ENCODE data around the gene SLC4A5.

SLC4A5 gene

GRCh38 chr2:74199275-74199701 lies 143.9 kb downstream of the SLC4A5 start:
- TF ChIP-seq, protein P1, sequence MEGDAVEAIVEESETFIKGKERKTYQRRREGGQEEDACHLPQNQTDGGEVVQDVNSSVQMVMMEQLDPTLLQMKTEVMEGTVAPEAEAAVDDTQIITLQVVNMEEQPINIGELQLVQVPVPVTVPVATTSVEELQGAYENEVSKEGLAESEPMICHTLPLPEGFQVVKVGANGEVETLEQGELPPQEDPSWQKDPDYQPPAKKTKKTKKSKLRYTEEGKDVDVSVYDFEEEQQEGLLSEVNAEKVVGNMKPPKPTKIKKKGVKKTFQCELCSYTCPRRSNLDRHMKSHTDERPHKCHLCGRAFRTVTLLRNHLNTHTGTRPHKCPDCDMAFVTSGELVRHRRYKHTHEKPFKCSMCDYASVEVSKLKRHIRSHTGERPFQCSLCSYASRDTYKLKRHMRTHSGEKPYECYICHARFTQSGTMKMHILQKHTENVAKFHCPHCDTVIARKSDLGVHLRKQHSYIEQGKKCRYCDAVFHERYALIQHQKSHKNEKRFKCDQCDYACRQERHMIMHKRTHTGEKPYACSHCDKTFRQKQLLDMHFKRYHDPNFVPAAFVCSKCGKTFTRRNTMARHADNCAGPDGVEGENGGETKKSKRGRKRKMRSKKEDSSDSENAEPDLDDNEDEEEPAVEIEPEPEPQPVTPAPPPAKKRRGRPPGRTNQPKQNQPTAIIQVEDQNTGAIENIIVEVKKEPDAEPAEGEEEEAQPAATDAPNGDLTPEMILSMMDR (IDR thresholded peaks at IDR 0.05), result no peak
- peak overlapping the region; percentile 81 for H3K27ac ChIP-seq
- H3K27me3 ChIP-seq, result no peaks in the 10 kb centered on the region
- no peaks in the 10 kb centered on the region for H3K9me3 ChIP-seq
- no peaks in the 10 kb centered on the region for H3K36me3 ChIP-seq
- peaks cover 20 to 21% of the 10 kb centered on the region in 2 experiments for H3K4me1 ChIP-seq (ENCODE audit: control insufficient read depth in 1 of 2, insufficient read depth in 1 of 2, low read depth in 1 of 2, low read length in 1 of 2)
- H3K4me3 ChIP-seq (ENCODE audit: low read depth in 1 of 2, low read length in 1 of 2), result peak overlapping the region; percentile 71 to 91

- Histone ChIP-seq H3K4me1 (ENCODE audit: control insufficient read depth in 1 of 2, insufficient read depth in 1 of 2, low read depth in 1 of 2, low read length in 1 of 2) (peaks cover 20 to 21% of the 10 kb centered on the region in 2 experiments), H3K27me3 (no peaks in the 10 kb centered on the region), H3K4me3 (ENCODE audit: low read depth in 1 of 2, low read length in 1 of 2) (peak within 1 kb of the TSS; percentile 71 to 91), H3K27ac (peak within 1 kb of the TSS; percentile 81), H3K9me3 (no peaks in the 10 kb centered on the region), H3K36me3 (no peaks in the 10 kb centered on the region)
- TF ChIP-seq, protein P1 (IDR thresholded peaks at IDR 0.05), result peak; percentile 81
These were observed 144.5 kb downstream of the SLC4A5 start, which contains the start of gene MTHFD2 for GRCh38 chr2:74198461-74199274. Gene MTHFD2, plus strand, starts transcription at chr2:74198615. Its CDS starts 27 bp downstream, at chr2:74198642.

GRCh38 chr2:74198023-74198460 lies 145.2 kb downstream of the SLC4A5 start:
- H3K9me3 ChIP-seq, result no peaks in the 10 kb centered on the region
- H3K27ac ChIP-seq, result peak overlapping the region; percentile 81
- peak overlapping the region; percentile 71 to 91 for H3K4me3 ChIP-seq (ENCODE audit: low read depth in 1 of 2, low read length in 1 of 2)

DNA sequence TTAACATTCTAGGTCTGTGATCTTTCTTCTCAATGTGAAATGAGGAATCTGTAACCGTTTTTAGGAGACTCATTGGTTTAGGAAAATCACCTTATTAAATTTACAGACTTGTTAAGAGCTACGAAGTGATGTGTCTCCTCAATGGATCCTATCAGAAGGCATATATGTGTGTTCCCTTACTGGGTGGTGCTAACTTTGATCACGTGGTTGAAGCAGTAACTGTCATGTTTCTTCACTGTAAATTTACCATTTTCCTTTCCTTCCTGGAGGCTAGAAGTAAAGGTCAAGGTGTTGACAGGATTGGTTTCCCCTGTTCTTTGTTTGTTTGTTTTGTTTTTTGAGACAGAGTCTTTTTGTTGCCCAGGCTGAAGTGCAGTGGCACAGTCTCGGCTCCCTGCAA lies 146.2 kb downstream of the SLC4A5 start:
- H3K9me3 ChIP-seq, result no peaks in the 10 kb centered on the region
- H3K4me3 ChIP-seq (ENCODE audit: low read depth in 1 of 2, low read length in 1 of 2), result no peak overlapping the region
- H3K27ac ChIP-seq, result no peak overlapping the region
- H3K27me3 ChIP-seq, result no peaks in the 10 kb centered on the region
- TF ChIP-seq, protein P1 (IDR thresholded peaks at IDR 0.05), result no peak
- H3K36me3 ChIP-seq, result no peaks in the 10 kb centered on the region
- peaks cover 20 to 21% of the 10 kb centered on the region in 2 experiments for H3K4me1 ChIP-seq (ENCODE audit: control insufficient read depth in 1 of 2, insufficient read depth in 1 of 2, low read depth in 1 of 2, low read length in 1 of 2)

More at GRCh38 chr2:74198023-74198460, 145.2 kb downstream of the SLC4A5 start:
- TF ChIP-seq, protein P1 (IDR thresholded peaks at IDR 0.05), result no peak
- Histone ChIP-seq H3K27me3 (no peaks in the 10 kb centered on the region), H3K36me3 (no peaks in the 10 kb centered on the region), H3K4me1 (ENCODE audit: control insufficient read depth in 1 of 2, insufficient read depth in 1 of 2, low read depth in 1 of 2, low read length in 1 of 2) (peaks cover 20 to 21% of the 10 kb centered on the region in 2 experiments)

DNA sequence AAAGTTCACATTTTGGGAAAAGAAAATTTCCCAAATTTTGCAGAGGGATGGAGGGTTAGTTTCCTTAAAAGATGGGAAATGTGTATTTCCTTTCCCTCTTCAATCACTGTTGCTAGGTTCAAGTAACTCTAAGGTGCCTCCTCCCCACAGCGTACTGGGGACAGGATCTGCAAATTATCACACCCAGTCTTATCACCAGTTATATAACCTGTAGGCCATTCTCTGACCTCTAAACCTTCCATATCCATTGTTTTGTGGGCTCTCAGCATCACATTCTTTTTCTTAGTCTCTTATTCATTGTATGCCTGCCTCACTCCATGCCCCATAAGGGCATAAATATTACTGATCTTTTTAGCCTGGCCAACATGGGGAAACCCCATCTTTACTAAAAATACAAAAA lies 148.4 kb downstream of the SLC4A5 start:
- no peak overlapping the region for H3K4me3 ChIP-seq (ENCODE audit: low read depth in 1 of 2, low read length in 1 of 2)
- no peak overlapping the region for H3K27ac ChIP-seq
- no peaks in the 10 kb centered on the region for H3K36me3 ChIP-seq
- H3K9me3 ChIP-seq, result no peaks in the 10 kb centered on the region
- no peaks in the 10 kb centered on the region for H3K27me3 ChIP-seq
- TF ChIP-seq, protein P1 (IDR thresholded peaks at IDR 0.05), result no peak
- H3K4me1 ChIP-seq (ENCODE audit: control insufficient read depth in 1 of 2, insufficient read depth in 1 of 2, low read depth in 1 of 2, low read length in 1 of 2), result peaks cover 15 to 16% of the 10 kb centered on the region in 2 experiments

Measured in neutrophil (primary cell).